ENCODE results near the gene TMEM248. TPM values are rescaled to one million over a fixed set of nuclear protein-coding genes. Genes with fewer than 3 reads are reported as not detected.
A peak's percentile ranks its signal among the peaks of the same experiment; 100 is the strongest.

TMEM248 gene
- total and polyA plus RNA-seq, 2 of the 13 experiments (the other 11 are each of a cell fraction or from before 2014, with no cell fraction given) = 54.3 to 109 TPM

DNA sequence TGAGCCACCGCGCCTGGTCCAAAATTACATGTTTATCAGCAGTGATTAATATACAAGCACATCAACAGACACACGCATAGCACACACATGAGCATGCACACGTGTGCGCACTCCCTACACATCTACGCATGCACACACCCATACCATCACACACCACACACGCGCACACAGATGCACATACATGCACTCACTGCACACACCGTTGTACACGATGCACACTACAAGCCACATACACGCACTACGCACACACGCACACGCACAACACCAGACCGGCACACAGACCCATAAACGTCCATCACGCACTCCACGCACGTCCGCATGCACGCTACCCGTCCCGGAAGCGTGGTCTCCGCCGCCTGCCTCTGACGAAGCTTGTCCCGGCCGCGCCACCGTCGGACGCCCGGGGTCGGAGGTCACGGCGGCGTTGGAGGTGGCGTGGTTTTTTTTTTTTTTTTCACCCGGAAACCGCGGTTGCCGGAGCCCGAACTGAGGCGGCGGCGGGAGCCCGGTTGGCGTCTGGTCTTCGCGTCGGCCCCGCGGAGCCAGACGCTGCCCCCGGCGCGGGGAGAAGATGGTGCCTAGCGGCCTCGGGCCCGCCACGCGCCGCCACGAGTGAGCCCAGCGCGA is at the start of gene TMEM248 (continued):
- TF ChIP-seq ZNF883 (CRISPR knock-in tag; IDR thresholded peaks at IDR 0.05; ENCODE audit: not compliant biosample characterization) (peak; percentile 93), FIP1L1 (IDR thresholded peaks at IDR 0.05; ENCODE audit: borderline replicate concordance, insufficient read depth, low read depth, low read length) (no peak), RXRA (CRISPR knock-in tag; IDR thresholded peaks at IDR 0.05) (peak; percentile 78), ZSCAN31 (CRISPR knock-in tag; IDR thresholded peaks at IDR 0.05; ENCODE audit: low read depth) (peak; percentile 42), TBX3 (IDR thresholded peaks at IDR 0.05; ENCODE audit: borderline replicate concordance) (peak; percentile 21; the same call in 1 of the 2 replicates), ZNF674 (CRISPR knock-in tag; IDR thresholded peaks at IDR 0.05; ENCODE audit: low read depth) (no peak), HDAC1 (CRISPR knock-in tag; IDR thresholded peaks at IDR 0.05) (peak; percentile 99), SKI (IDR thresholded peaks at IDR 0.05; ENCODE audit: partially characterized antibody) (peak; percentile 71), ISX (CRISPR knock-in tag; conservative IDR thresholded peaks at IDR 0.05) (no peak), SOX6 (IDR thresholded peaks at IDR 0.05) (no peak), SOX6 (CRISPR knock-in tag; IDR thresholded peaks at IDR 0.05) (peak; percentile 75; the same call in 1 of the 2 replicates), MEIS1 (CRISPR knock-in tag; IDR thresholded peaks at IDR 0.05; ENCODE audit: borderline replicate concordance) (peak; percentile 84; the same call in 1 of the 2 replicates), REXO4 (CRISPR knock-in tag; IDR thresholded peaks at IDR 0.05; ENCODE audit: borderline replicate concordance) (no peak), SMARCC2 (IDR thresholded peaks at IDR 0.05) (no peak), CHD4 (IDR thresholded peaks at IDR 0.05; ENCODE audit: borderline replicate concordance, low read length) (peak; percentile 54; the same call in 1 of the 2 replicates), ZNF562 (CRISPR knock-in tag; IDR thresholded peaks at IDR 0.05; ENCODE audit: borderline replicate concordance) (no peak), U2AF2 (IDR thresholded peaks at IDR 0.05; ENCODE audit: low read depth, low read length) (no peak), ZFP36L2 (CRISPR knock-in tag; IDR thresholded peaks at IDR 0.05) (peak; percentile 18; the same call in 1 of the 2 replicates), KAT2B (IDR thresholded peaks at IDR 0.05; ENCODE audit: borderline replicate concordance, low read depth, low read length) (no peak), MYNN (CRISPR knock-in tag; IDR thresholded peaks at IDR 0.05; ENCODE audit: low read depth) (no peak), ATAD3A (CRISPR knock-in tag; IDR thresholded peaks at IDR 0.05) (no peak), ZSCAN25 (CRISPR knock-in tag; IDR thresholded peaks at IDR 0.05) (peak; percentile 72; the same call in 1 of the 2 replicates)
- TF ChIP-seq, protein P1, sequence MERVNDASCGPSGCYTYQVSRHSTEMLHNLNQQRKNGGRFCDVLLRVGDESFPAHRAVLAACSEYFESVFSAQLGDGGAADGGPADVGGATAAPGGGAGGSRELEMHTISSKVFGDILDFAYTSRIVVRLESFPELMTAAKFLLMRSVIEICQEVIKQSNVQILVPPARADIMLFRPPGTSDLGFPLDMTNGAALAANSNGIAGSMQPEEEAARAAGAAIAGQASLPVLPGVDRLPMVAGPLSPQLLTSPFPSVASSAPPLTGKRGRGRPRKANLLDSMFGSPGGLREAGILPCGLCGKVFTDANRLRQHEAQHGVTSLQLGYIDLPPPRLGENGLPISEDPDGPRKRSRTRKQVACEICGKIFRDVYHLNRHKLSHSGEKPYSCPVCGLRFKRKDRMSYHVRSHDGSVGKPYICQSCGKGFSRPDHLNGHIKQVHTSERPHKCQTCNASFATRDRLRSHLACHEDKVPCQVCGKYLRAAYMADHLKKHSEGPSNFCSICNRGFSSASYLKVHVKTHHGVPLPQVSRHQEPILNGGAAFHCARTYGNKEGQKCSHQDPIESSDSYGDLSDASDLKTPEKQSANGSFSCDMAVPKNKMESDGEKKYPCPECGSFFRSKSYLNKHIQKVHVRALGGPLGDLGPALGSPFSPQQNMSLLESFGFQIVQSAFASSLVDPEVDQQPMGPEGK (CRISPR knock-in tag; IDR thresholded peaks at IDR 0.05) = peak; percentile 51; the same call in 1 of the 2 replicates
- TF ChIP-seq, protein P2, sequence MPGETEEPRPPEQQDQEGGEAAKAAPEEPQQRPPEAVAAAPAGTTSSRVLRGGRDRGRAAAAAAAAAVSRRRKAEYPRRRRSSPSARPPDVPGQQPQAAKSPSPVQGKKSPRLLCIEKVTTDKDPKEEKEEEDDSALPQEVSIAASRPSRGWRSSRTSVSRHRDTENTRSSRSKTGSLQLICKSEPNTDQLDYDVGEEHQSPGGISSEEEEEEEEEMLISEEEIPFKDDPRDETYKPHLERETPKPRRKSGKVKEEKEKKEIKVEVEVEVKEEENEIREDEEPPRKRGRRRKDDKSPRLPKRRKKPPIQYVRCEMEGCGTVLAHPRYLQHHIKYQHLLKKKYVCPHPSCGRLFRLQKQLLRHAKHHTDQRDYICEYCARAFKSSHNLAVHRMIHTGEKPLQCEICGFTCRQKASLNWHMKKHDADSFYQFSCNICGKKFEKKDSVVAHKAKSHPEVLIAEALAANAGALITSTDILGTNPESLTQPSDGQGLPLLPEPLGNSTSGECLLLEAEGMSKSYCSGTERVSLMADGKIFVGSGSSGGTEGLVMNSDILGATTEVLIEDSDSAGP (CRISPR knock-in tag; IDR thresholded peaks at IDR 0.05; ENCODE audit: borderline replicate concordance) = peak; percentile 94
- TF ChIP-seq, protein P3, sequence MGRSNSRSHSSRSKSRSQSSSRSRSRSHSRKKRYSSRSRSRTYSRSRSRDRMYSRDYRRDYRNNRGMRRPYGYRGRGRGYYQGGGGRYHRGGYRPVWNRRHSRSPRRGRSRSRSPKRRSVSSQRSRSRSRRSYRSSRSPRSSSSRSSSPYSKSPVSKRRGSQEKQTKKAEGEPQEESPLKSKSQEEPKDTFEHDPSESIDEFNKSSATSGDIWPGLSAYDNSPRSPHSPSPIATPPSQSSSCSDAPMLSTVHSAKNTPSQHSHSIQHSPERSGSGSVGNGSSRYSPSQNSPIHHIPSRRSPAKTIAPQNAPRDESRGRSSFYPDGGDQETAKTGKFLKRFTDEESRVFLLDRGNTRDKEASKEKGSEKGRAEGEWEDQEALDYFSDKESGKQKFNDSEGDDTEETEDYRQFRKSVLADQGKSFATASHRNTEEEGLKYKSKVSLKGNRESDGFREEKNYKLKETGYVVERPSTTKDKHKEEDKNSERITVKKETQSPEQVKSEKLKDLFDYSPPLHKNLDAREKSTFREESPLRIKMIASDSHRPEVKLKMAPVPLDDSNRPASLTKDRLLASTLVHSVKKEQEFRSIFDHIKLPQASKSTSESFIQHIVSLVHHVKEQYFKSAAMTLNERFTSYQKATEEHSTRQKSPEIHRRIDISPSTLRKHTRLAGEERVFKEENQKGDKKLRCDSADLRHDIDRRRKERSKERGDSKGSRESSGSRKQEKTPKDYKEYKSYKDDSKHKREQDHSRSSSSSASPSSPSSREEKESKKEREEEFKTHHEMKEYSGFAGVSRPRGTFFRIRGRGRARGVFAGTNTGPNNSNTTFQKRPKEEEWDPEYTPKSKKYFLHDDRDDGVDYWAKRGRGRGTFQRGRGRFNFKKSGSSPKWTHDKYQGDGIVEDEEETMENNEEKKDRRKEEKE (IDR thresholded peaks at IDR 0.05) = no peak
